ENCODE data around the gene SLC9A9. TPM values are rescaled to one million over a fixed set of nuclear protein-coding genes. Genes with fewer than 3 reads are reported as not detected.

Gene SLC9A9
- total RNA-seq, result 1 to 10 TPM; 2.1 to 8.4 (median 3.6) TPM
- polyA plus RNA-seq, result 1 to 10 TPM; 1.3 to 2.6 TPM
- long read RNA-seq, donor 1, partial matches to known transcripts, result 1 of 6 reads
- long read RNA-seq, donor 1, other reads (novel, unspliced or antisense), result 3 of 6 reads
- long read RNA-seq, donor 2, partial matches to known transcripts, result 1 of 3 reads
- long read RNA-seq, donor 2, other reads (novel, unspliced or antisense), result 1 of 3 reads
- long read RNA-seq, donor 3, partial matches to known transcripts, result 1 of 2 reads
- long read RNA-seq, donor 3, other reads (novel, unspliced or antisense), result 1 of 2 reads

GRCh38 chr3:143847787-143848631, at the start of gene SLC9A9:
TSS of gene SLC9A9 (minus strand) at chr3:143848468. CDS start at chr3:143848322, 146 bp downstream.
- intact Hi-C loops (cut with DNase I), result loop anchor here in 1 of 10 donors (10.0 kb wide), 1 partner anchor 73 kb away; no protein-coding TSS in a partner anchor
- no peaks in the 10 kb centered on the region for H3K9me3 ChIP-seq
- H3K36me3 ChIP-seq, result no peaks in the 10 kb centered on the region
- 3% methylated on average over 15 of the region's 15 CpGs for WGBS, 2 donors
- no peaks in the 10 kb centered on the region for H3K27me3 ChIP-seq
- DNase-seq (peak; percentile 10 to 15), ATAC-seq (peak; percentile 69 to 88 (median 80))
- peak within 1 kb of the TSS; percentile 33 to 68 (median 60) for H3K4me3 ChIP-seq
- peaks cover 0 to 48% (median 4%) of the 10 kb centered on the region in 9 donors for H3K4me1 ChIP-seq
- TF ChIP-seq CTCF (IDR thresholded peaks at IDR 0.05), result no peak
- H3K27ac ChIP-seq, result peak within 1 kb of the TSS in 6 of 10 donors; percentile 39 to 83 (median 54)

GRCh38 chr3:143897576-143898295, 49.5 kb upstream of the SLC9A9 start:
- H3K9me3 ChIP-seq, result no peaks in the 10 kb centered on the region
- H3K4me1 ChIP-seq, result peaks cover 0 to 4% (median 0%) of the 10 kb centered on the region in 9 donors
- H3K4me3 ChIP-seq, result no peak overlapping the region
- H3K36me3 ChIP-seq, result no peaks in the 10 kb centered on the region
- WGBS, 2 donors, result 36 to 44% methylated on average over 7 of the region's 7 CpGs
- DNase-seq (no peak), ATAC-seq (no peak)
- peak overlapping the region in 1 of 10 donors; percentile 22 for H3K27ac ChIP-seq
- peaks cover 0 to 4% (median 0%) of the 10 kb centered on the region in 7 donors for H3K27me3 ChIP-seq
- intact Hi-C loops (cut with DNase I), result no loop called here
- no peak for TF ChIP-seq CTCF (IDR thresholded peaks at IDR 0.05)

- intact Hi-C loops (cut with DNase I), result no loop called here
- DNase-seq (no peak), ATAC-seq (no peak)
- Histone ChIP-seq H3K27ac (no peak overlapping the region), H3K27me3 (peaks cover 0 to 4% (median 0%) of the 10 kb centered on the region in 7 donors), H3K9me3 (no peaks in the 10 kb centered on the region), H3K4me3 (no peak overlapping the region), H3K36me3 (no peaks in the 10 kb centered on the region), H3K4me1 (peaks cover 0 to 4% (median 0%) of the 10 kb centered on the region in 9 donors)
- no peak for TF ChIP-seq CTCF (IDR thresholded peaks at IDR 0.05)
- WGBS, 2 donors, result 87 to 92% methylated on average over 4 of the region's 4 CpGs
Observed at GRCh38 chr3:143896486-143896885, 48.2 kb upstream of the SLC9A9 start.

- Histone ChIP-seq H3K4me1 (peaks cover 0 to 4% (median 0%) of the 10 kb centered on the region in 9 donors), H3K4me3 (no peak overlapping the region), H3K27ac (no peak overlapping the region), H3K36me3 (no peaks in the 10 kb centered on the region), H3K9me3 (no peaks in the 10 kb centered on the region), H3K27me3 (peaks cover 0 to 4% (median 0%) of the 10 kb centered on the region in 7 donors)
- ATAC-seq (no peak), DNase-seq (no peak)
- 87 to 90% methylated on average over 1 of the region's 1 CpG for WGBS, 2 donors
- peak in 6 of 9 donors; percentile 26 to 46 (median 32) for TF ChIP-seq CTCF (IDR thresholded peaks at IDR 0.05)
- intact Hi-C loops (cut with DNase I), result no loop called here
Observed at GRCh38 chr3:143895805-143896204, 47.5 kb upstream of the SLC9A9 start.

Data from heart right ventricle (tissue), 16 donors.